VCaP (cell line): ENCODE results near the gene ACOT13.
A peak's percentile ranks its signal among the peaks of the same experiment; 100 is the strongest.

ENCODE experiments used
- H3K27ac ChIP-seq: fragments of 450-650 bp; 2 replicates; pipeline ENCODE4 v1.5.1; 2017
- TF ChIP-seq, protein P1 (sequence below): fragments of 450-650 bp; conservative IDR thresholded peaks from 2 replicates; pipeline ENCODE4 v1.5.1; 2017; ENCODE audit warnings: mild to moderate bottlenecking, moderate library complexity

ACOT13 gene

DNA sequence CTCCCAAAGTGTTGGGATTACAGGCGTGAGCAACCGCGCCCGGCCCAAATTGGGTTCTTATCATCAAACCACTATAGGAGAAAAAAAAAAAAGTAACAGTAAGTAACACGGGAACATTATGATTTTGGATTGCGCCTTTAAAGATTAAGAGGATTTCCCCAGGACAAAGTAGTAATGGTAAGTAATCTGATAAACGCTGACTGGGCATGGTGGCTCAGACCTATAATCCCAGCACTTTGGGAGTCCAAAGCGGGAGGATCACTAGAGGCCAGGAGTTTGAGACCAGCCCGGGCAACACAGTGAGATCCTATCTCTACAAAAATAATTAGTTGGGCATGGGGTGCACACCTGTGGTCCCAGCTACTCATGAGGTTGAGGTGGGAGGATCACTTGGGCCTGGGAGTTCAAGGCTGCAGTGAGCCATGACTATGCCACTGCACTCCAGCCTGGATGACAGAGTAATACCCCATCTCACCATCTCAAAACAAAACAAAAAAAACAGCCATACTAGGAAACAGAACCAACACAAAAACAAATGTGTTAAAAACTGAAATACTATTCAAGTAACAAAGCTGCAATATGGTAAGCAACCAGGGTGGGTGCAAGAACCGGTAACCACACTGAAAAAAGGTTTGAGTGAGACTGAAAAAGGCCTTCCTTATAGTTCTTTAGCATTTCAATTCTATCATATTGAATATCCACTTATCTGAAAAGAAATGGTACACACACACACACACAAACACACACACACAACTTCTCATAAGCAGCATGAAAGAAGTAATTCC lies 43.8 kb downstream of the ACOT13 start:
- TF ChIP-seq, protein P1, sequence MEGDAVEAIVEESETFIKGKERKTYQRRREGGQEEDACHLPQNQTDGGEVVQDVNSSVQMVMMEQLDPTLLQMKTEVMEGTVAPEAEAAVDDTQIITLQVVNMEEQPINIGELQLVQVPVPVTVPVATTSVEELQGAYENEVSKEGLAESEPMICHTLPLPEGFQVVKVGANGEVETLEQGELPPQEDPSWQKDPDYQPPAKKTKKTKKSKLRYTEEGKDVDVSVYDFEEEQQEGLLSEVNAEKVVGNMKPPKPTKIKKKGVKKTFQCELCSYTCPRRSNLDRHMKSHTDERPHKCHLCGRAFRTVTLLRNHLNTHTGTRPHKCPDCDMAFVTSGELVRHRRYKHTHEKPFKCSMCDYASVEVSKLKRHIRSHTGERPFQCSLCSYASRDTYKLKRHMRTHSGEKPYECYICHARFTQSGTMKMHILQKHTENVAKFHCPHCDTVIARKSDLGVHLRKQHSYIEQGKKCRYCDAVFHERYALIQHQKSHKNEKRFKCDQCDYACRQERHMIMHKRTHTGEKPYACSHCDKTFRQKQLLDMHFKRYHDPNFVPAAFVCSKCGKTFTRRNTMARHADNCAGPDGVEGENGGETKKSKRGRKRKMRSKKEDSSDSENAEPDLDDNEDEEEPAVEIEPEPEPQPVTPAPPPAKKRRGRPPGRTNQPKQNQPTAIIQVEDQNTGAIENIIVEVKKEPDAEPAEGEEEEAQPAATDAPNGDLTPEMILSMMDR: no peak
- no peak overlapping the region for H3K27ac ChIP-seq

DNA sequence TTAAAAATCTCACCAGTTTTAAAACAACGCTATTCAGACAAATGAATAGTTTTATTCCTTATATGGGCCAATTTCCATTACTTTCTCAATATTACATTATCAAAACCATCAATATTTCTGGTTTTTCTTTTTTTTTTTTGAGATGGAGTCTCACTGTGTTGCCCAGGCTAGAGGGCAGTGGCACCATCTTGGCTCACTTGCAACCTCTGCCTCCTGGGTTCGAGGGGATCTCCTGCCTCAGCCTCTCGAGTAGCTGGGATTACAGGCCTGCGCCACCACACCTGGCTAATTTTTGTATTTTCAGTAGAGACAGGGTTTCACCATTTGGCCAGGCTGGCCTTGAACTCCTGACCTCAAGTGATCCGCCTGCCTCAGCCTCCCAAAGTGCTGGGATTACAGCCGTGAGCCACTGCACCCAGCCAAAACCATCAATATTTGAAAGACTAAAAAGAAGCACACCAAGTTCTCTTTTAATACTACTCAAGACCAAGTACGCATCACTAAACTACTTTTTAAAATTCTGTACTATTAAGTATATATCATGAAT lies 49.8 kb downstream of the ACOT13 start:
- peak overlapping the region; percentile 100; the same call in 1 of the 2 replicates for H3K27ac ChIP-seq

DNA sequence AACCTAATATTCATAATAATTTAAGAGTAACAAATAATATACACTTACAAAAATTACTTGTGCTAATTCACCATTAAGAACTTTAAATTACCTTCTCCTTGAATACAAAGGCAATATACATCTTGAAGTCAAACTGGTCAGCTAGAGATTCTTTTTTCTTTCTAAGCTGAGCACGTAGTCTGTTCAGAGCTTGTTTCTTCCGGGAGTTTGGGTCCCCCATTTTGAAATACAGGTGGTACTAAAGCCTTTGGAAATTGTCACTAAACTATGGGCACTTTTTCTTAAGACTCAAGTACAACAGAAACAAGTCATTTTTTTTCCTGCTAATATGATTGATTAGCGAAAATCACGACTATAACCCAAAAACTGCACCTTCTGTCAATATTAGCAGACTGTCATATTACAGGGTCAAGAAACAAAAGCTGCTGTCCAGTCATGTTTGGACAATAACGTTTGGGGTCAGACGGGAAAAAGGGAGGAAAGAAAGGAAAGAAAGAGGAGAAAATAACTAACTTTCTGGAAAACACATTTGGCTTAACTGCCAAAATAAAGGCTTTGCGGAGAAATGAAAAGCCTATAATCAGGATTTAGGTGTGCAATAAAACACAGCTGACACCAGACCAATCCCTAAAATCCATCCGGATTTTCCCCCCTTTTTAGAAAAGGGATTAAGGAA lies 51.7 kb downstream of the ACOT13 start:
- peak overlapping the region; percentile 100; the same call in 1 of the 2 replicates for H3K27ac ChIP-seq
- TF ChIP-seq, protein P1: no peak

- peak within 1 kb of the TSS; percentile 100 for H3K27ac ChIP-seq
- TF ChIP-seq, protein P1: no peak
Measured at GRCh38 chr6:24719125-24719971, 52.5 kb downstream of the ACOT13 start, which contains the start of gene C6orf62. Gene C6orf62 (minus strand): TSS chr6:24719154. CDS start chr6:24718668, 486 bp downstream.

GRCh38 chr6:24720131-24720603 lies 53.3 kb downstream of the ACOT13 start:
- peak overlapping the region; percentile 100 for H3K27ac ChIP-seq
- TF ChIP-seq, protein P1: no peak; the same call in 1 of the 2 replicates

GRCh38 chr6:24720604-24721460 lies 54.0 kb downstream of the ACOT13 start:
- peak overlapping the region; percentile 100 for H3K27ac ChIP-seq
- TF ChIP-seq, protein P1: no peak
